ENCODE data around the gene ATP2B2. TPM values are rescaled to one million over a fixed set of nuclear protein-coding genes. Genes with fewer than 3 reads are reported as not detected.

Gene ATP2B2
- total and polyA plus RNA-seq, 2 experiments from 2014 or later = 0.42 to 0.63 TPM

DNA sequence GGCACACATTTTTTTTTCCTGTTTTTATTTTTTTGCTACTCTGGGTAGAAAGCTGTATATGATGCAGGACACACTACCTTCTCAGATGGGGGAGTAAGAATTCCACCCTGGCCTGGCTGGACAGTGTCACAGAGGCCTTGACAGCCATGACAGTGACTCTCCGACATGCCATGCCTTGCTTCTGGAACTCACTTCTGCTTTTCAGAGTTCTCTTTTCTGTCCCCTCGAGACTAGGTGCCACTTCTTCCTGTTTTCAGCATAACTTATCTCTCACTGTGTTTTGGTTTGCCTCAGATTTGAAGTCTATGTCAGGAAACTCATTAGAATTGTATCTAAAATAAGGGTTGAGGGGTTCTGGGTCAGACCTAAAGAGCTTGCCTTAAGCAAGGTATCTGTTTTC lies 115.4 kb downstream of the ATP2B2 start:
- ATAC-seq (no peak), DNase-seq (ENCODE audit: low spot score) (no peak)
- H2AFZ ChIP-seq = no peak overlapping the region
- Mint-ChIP-seq H3K4me1 (peaks cover 17% of the 10 kb centered on the region), H3K4me3 (no peak overlapping the region), H3K36me3 (ENCODE audit: low read depth) (0 out of 3 replicates have a peak, but pooled peaks cover 3% of the 10 kb centered on the region), H3K27me3 (ENCODE audit: insufficient read depth, low read depth, poor library complexity) (peaks cover 6% of the 10 kb centered on the region), H3K27ac (no peak overlapping the region), H3K9me3 (peaks cover 23% of the 10 kb centered on the region)
- no peak overlapping the region for H3K4me3 ChIP-seq
- no peaks in the 10 kb centered on the region for H3K79me2 ChIP-seq (replicated peaks; ENCODE audit: insufficient read depth)
- H3K9me2 ChIP-seq (ENCODE audit: insufficient read depth) = peaks cover 4% of the 10 kb centered on the region; the same call in 1 of the 2 replicates
- H3K36me3 ChIP-seq (ENCODE audit: insufficient read depth) = no peaks in the 10 kb centered on the region; the same call in 1 of the 2 replicates
- H3K27ac ChIP-seq (ENCODE audit: low read depth) = no peak overlapping the region
- no peak for TF ChIP-seq POLR2AphosphoS5 (IDR thresholded peaks at IDR 0.05; ENCODE audit: low read depth)
- no peak for TF ChIP-seq JUNB (IDR thresholded peaks at IDR 0.05; ENCODE audit: unreplicated experiment)
- no peak for TF ChIP-seq REST (IDR thresholded peaks at IDR 0.05; ENCODE audit: unreplicated experiment)
- no peak for TF ChIP-seq STAT1 (IDR thresholded peaks at IDR 0.05; ENCODE audit: unreplicated experiment)
- TF ChIP-seq ZNF462 (CRISPR knock-in tag; IDR thresholded peaks at IDR 0.05) = no peak
- TF ChIP-seq EZH2 (IDR thresholded peaks at IDR 0.05; ENCODE audit: low read depth, unreplicated experiment) = no peak
- TF ChIP-seq, protein P1, sequence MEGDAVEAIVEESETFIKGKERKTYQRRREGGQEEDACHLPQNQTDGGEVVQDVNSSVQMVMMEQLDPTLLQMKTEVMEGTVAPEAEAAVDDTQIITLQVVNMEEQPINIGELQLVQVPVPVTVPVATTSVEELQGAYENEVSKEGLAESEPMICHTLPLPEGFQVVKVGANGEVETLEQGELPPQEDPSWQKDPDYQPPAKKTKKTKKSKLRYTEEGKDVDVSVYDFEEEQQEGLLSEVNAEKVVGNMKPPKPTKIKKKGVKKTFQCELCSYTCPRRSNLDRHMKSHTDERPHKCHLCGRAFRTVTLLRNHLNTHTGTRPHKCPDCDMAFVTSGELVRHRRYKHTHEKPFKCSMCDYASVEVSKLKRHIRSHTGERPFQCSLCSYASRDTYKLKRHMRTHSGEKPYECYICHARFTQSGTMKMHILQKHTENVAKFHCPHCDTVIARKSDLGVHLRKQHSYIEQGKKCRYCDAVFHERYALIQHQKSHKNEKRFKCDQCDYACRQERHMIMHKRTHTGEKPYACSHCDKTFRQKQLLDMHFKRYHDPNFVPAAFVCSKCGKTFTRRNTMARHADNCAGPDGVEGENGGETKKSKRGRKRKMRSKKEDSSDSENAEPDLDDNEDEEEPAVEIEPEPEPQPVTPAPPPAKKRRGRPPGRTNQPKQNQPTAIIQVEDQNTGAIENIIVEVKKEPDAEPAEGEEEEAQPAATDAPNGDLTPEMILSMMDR (conservative IDR thresholded peaks at IDR 0.05; ENCODE audit: low read depth in 2 of 2) = no peak
- peaks cover 4% of the 10 kb centered on the region; the same call in 1 of the 2 replicates for H3K4me1 ChIP-seq (ENCODE audit: insufficient read depth)
- no peaks in the 10 kb centered on the region for H3F3A ChIP-seq (replicated peaks; ENCODE audit: low read depth)
- H4K20me1 ChIP-seq (replicated peaks; ENCODE audit: insufficient read depth) = no peaks in the 10 kb centered on the region
- no peak overlapping the region for H3K4me2 ChIP-seq
- H3K27me3 ChIP-seq (ENCODE audit: insufficient read depth) = no peaks in the 10 kb centered on the region

Data from GM23338 (cell line).